WTC11 (cell line): ENCODE measurements around the gene CDC42EP4. TPM values are rescaled to one million over a fixed set of nuclear protein-coding genes. Genes with fewer than 3 reads are reported as not detected.

Experiments
- ATAC-seq: fragments of 200-7000 bp; cut with Tn5 transposase; 2 replicates; pipeline ENCODE4 v1.10.0; 2021; ENCODE audit warnings: mild to moderate bottlenecking, moderate library complexity
- CTCF ChIA-PET: fragments of 300-600 bp; sonication (Branson Sonifier 250); formaldehyde crosslinking; loops from one replicate; lab custom pipeline; 2021; ENCODE audit warnings: antibody characterized with exemption; lab: Charles Lee
- POLR2A ChIA-PET: fragments of 350-600 bp; sonication (Branson Sonifier 250); formaldehyde crosslinking; loops from one replicate; lab custom pipeline; 2021; ENCODE audit warnings: antibody characterized with exemption; lab: Charles Lee
- DNase-seq: peaks from one replicate; pipeline ENCODE4 v3.0.0; 2021; ENCODE audit warnings: low spot score
- H3K27ac Mint-ChIP-seq: 2 replicates; pipeline ENCODE4 v1.8.0; 2021; ENCODE audit warnings: mixed read lengths
- H3K27me3 Mint-ChIP-seq: 2 replicates; pipeline ENCODE4 v1.8.0; 2021; ENCODE audit warnings: low read depth, mild to moderate bottlenecking, moderate library complexity, mixed read lengths
- H3K36me3 Mint-ChIP-seq: 2 replicates; pipeline ENCODE4 v1.8.0; 2021; ENCODE audit warnings: mixed read lengths
- H3K4me1 Mint-ChIP-seq: 2 replicates; pipeline ENCODE4 v1.8.0; 2022; ENCODE audit warnings: mixed read lengths
- H3K4me3 Mint-ChIP-seq: 2 replicates; pipeline ENCODE4 v1.8.0; 2021; ENCODE audit warnings: mild to moderate bottlenecking, moderate library complexity, mixed read lengths
- H3K9me3 Mint-ChIP-seq: 2 replicates; pipeline ENCODE4 v1.8.0; 2021; ENCODE audit warnings: mixed read lengths
- ATF3 ChIP-seq: sonication (generic); formaldehyde crosslinking; conservative IDR thresholded peaks from 2 replicates; pipeline ENCODE4 v1.8.1; 2022; ENCODE audit warnings: mild to moderate bottlenecking, missing genetic modification reagents
- CDX4 ChIP-seq: fragments of 250-450 bp; sonication (Bioruptor Pico); IDR thresholded peaks from 2 replicates; pipeline ENCODE4 v1.9.0; 2021; ENCODE audit warnings: moderate library complexity, mild to moderate bottlenecking, inconsistent platforms, borderline replicate concordance
- E2F1 ChIP-seq: sonication (generic); formaldehyde crosslinking; IDR thresholded peaks from 2 replicates; pipeline ENCODE4 v1.8.0; 2022; ENCODE audit warnings: mild to moderate bottlenecking, missing genetic modification reagents
- EMX1 ChIP-seq: fragments of 250-450 bp; sonication (Bioruptor Pico); IDR thresholded peaks from 2 replicates; pipeline ENCODE4 v1.8.0; 2021; ENCODE audit warnings: mild to moderate bottlenecking
- ESRRA ChIP-seq: sonication (generic); formaldehyde crosslinking; IDR thresholded peaks from 2 replicates; pipeline ENCODE4 v1.8.1; 2022; ENCODE audit warnings: mild to moderate bottlenecking, missing genetic modification reagents, borderline replicate concordance
- ETV6 ChIP-seq: sonication (generic); formaldehyde crosslinking; IDR thresholded peaks from 2 replicates; pipeline ENCODE4 v1.8.1; 2022; ENCODE audit warnings: mild to moderate bottlenecking, missing genetic modification reagents
- FOXP1 ChIP-seq: sonication (generic); formaldehyde crosslinking; IDR thresholded peaks from 2 replicates; pipeline ENCODE4 v1.8.0; 2022; ENCODE audit warnings: missing genetic modification reagents, mild to moderate bottlenecking, moderate library complexity, borderline replicate concordance
- GABPB1 ChIP-seq: sonication (generic); formaldehyde crosslinking; IDR thresholded peaks from 2 replicates; pipeline ENCODE4 v1.8.1; 2023; ENCODE audit warnings: mild to moderate bottlenecking, missing genetic modification reagents
- GTF2I ChIP-seq: fragments of 250-450 bp; sonication (Bioruptor Pico); conservative IDR thresholded peaks from 2 replicates; pipeline ENCODE4 v1.4.0; 2021; ENCODE audit warnings: mild to moderate bottlenecking
- HMGA2 ChIP-seq: fragments of 250-450 bp; sonication (Bioruptor Pico); IDR thresholded peaks from 2 replicates; pipeline ENCODE4 v1.4.0; 2021; ENCODE audit warnings: mild to moderate bottlenecking, moderate library complexity
- IRF2 ChIP-seq: sonication (generic); formaldehyde crosslinking; IDR thresholded peaks from 2 replicates; pipeline ENCODE4 v1.8.0; 2022; ENCODE audit warnings: low read depth, missing genetic modification reagents, borderline replicate concordance
- JAZF1 ChIP-seq: fragments of 250-450 bp; sonication (Bioruptor Pico); IDR thresholded peaks from 2 replicates; pipeline ENCODE4 v1.9.0; 2021; ENCODE audit warnings: moderate library complexity, mild to moderate bottlenecking, inconsistent platforms
- KAT7 ChIP-seq: sonication (generic); formaldehyde crosslinking; IDR thresholded peaks from 2 replicates; pipeline ENCODE4 v1.8.1; 2023; ENCODE audit warnings: missing genetic modification reagents, mild to moderate bottlenecking, borderline replicate concordance
- MAX ChIP-seq: sonication (generic); formaldehyde crosslinking; IDR thresholded peaks from 2 replicates; pipeline ENCODE4 v1.8.0; 2022; ENCODE audit warnings: mild to moderate bottlenecking, missing genetic modification reagents
- NFYB ChIP-seq: sonication (generic); formaldehyde crosslinking; conservative IDR thresholded peaks from 2 replicates; pipeline ENCODE4 v1.8.0; 2022; ENCODE audit warnings: low read depth, missing genetic modification reagents
- NR1H2 ChIP-seq: sonication (generic); formaldehyde crosslinking; IDR thresholded peaks from 2 replicates; pipeline ENCODE4 v1.9.0; 2021; ENCODE audit warnings: mild to moderate bottlenecking, moderate library complexity, missing genetic modification reagents
- NR2C2 ChIP-seq: sonication (generic); formaldehyde crosslinking; IDR thresholded peaks from 2 replicates; pipeline ENCODE4 v1.8.0; 2022; ENCODE audit warnings: mild to moderate bottlenecking, missing genetic modification reagents
- TEAD4 ChIP-seq: sonication (generic); formaldehyde crosslinking; IDR thresholded peaks from 2 replicates; pipeline ENCODE4 v1.8.0; 2022; ENCODE audit warnings: mild to moderate bottlenecking, missing genetic modification reagents
- ZNF219 ChIP-seq: sonication (generic); formaldehyde crosslinking; IDR thresholded peaks from 2 replicates; pipeline ENCODE4 v1.8.0; 2023; ENCODE audit warnings: missing genetic modification reagents, mild to moderate bottlenecking, borderline replicate concordance
- ZNF281 ChIP-seq: sonication (generic); formaldehyde crosslinking; IDR thresholded peaks from 2 replicates; pipeline ENCODE4 v1.8.0; 2023; ENCODE audit warnings: mild to moderate bottlenecking, missing genetic modification reagents
- ZNF671 ChIP-seq: fragments of 250-450 bp; sonication (Bioruptor Pico); IDR thresholded peaks from 2 replicates; pipeline ENCODE4 v1.8.0; 2021; ENCODE audit warnings: mild to moderate bottlenecking
- total RNA-seq: library from RNA; stranded (reverse); gene quantifications from 3 replicates; pipeline ENCODE4 v1.2.3, GENCODE V29; 2021

CDC42EP4 gene
- total RNA-seq, 1 experiment from 2014 or later, result 18.8 TPM

- ChIA-PET CTCF (no interaction called here), POLR2A (no interaction called here)
- Mint-ChIP-seq H3K4me1 (peaks cover 5% of the 10 kb centered on the region; the same call in 1 of the 2 replicates), H3K27ac (no peak overlapping the region), H3K27me3 (no peaks in the 10 kb centered on the region), H3K9me3 (0 out of 2 replicates have a peak, but pooled peaks cover 5% of the 10 kb centered on the region), H3K36me3 (no peaks in the 10 kb centered on the region), H3K4me3 (no peak overlapping the region)
- ATAC-seq (no peak), DNase-seq (no peak)
- TF ChIP-seq ESRRA (CRISPR knock-in tag) (no peak), IRF2 (CRISPR knock-in tag) (no peak), GABPB1 (CRISPR knock-in tag) (peak; percentile 39; the same call in 1 of the 2 replicates), ATF3 (no peak), ZNF671 (no peak)
Observed at GRCh38 chr17:73272906-73273218, 38.9 kb downstream of the CDC42EP4 start.

GRCh38 chr17:73271072-73271471 lies 40.7 kb downstream of the CDC42EP4 start:
- no peak for ATAC-seq
- H3K4me1 Mint-ChIP-seq, result peaks cover 5% of the 10 kb centered on the region; the same call in 1 of the 2 replicates
- DNase-seq, result no peak
- H3K36me3 Mint-ChIP-seq, result no peaks in the 10 kb centered on the region
- H3K4me3 Mint-ChIP-seq, result no peak overlapping the region
- H3K27ac Mint-ChIP-seq, result 0 out of 2 replicates have a peak overlapping the region, but pooled peaks have one; percentile 32
- ChIA-PET POLR2A (no interaction called here), CTCF (interaction anchor here (0.7 to 1.0 kb wide), 3 partner anchors 20 to 303 kb away, joined by 3 to 4 read pairs (median 3); no protein-coding TSS in a partner anchor)
- no peaks in the 10 kb centered on the region for H3K27me3 Mint-ChIP-seq
- TF ChIP-seq JAZF1 (CRISPR knock-in tag) (no peak), GTF2I (CRISPR knock-in tag) (no peak)
- H3K9me3 Mint-ChIP-seq, result 0 out of 2 replicates have a peak, but pooled peaks cover 5% of the 10 kb centered on the region

- Mint-ChIP-seq H3K4me3 (no peak overlapping the region), H3K4me1 (peaks cover 5% of the 10 kb centered on the region; the same call in 1 of the 2 replicates), H3K9me3 (0 out of 2 replicates have a peak, but pooled peaks cover 5% of the 10 kb centered on the region), H3K27ac (no peak overlapping the region), H3K27me3 (no peaks in the 10 kb centered on the region; the same call in 1 of the 2 replicates), H3K36me3 (no peaks in the 10 kb centered on the region)
- TF ChIP-seq CDX4 (CRISPR knock-in tag) (no peak), NR2C2 (no peak)
- POLR2A ChIA-PET, result no interaction called here
- no peak for DNase-seq
- no peak for ATAC-seq
- CTCF ChIA-PET, result no interaction called here
Observed at GRCh38 chr17:73269791-73270190, 42.0 kb downstream of the CDC42EP4 start.

GRCh38 chr17:73269329-73269615 lies 42.5 kb downstream of the CDC42EP4 start:
- DNase-seq, result no peak
- Mint-ChIP-seq H3K9me3 (0 out of 2 replicates have a peak, but pooled peaks cover 5% of the 10 kb centered on the region), H3K27me3 (no peaks in the 10 kb centered on the region; the same call in 1 of the 2 replicates), H3K4me1 (peaks cover 3% of the 10 kb centered on the region; the same call in 1 of the 2 replicates), H3K36me3 (no peaks in the 10 kb centered on the region), H3K4me3 (no peak overlapping the region), H3K27ac (no peak overlapping the region)
- ChIA-PET POLR2A (no interaction called here), CTCF (no interaction called here)
- TF ChIP-seq NFYB (CRISPR knock-in tag) (no peak), CDX4 (CRISPR knock-in tag) (no peak)
- no peak for ATAC-seq

- ChIA-PET CTCF (interaction anchor here (0.7 to 1.7 kb wide), 4 partner anchors 10 to 101 kb away, joined by 3 to 8 read pairs (median 4); no protein-coding TSS in a partner anchor), POLR2A (no interaction called here)
- 0 out of 2 replicates have a peak, but pooled peaks cover 5% of the 10 kb centered on the region for H3K9me3 Mint-ChIP-seq
- DNase-seq, result no peak
- H3K4me1 Mint-ChIP-seq, result no peaks in the 10 kb centered on the region
- H3K27me3 Mint-ChIP-seq, result no peaks in the 10 kb centered on the region; the same call in 1 of the 2 replicates
- no peak overlapping the region for H3K4me3 Mint-ChIP-seq
- no peak for ATAC-seq
- no peaks in the 10 kb centered on the region for H3K36me3 Mint-ChIP-seq
- no peak overlapping the region for H3K27ac Mint-ChIP-seq
- TF ChIP-seq E2F1, result no peak
- no peak for TF ChIP-seq FOXP1 (CRISPR knock-in tag)
- no peak for TF ChIP-seq ZNF281 (CRISPR knock-in tag)
- no peak for TF ChIP-seq KAT7 (CRISPR knock-in tag)
- TF ChIP-seq MAX (CRISPR knock-in tag), result no peak
- no peak for TF ChIP-seq NR1H2 (CRISPR knock-in tag)
- TF ChIP-seq EMX1 (CRISPR knock-in tag), result no peak
- no peak for TF ChIP-seq HMGA2 (CRISPR knock-in tag)
- TF ChIP-seq ZNF219, result no peak
- TF ChIP-seq ETV6 (CRISPR knock-in tag), result no peak
- TF ChIP-seq TEAD4, result no peak
Observed at GRCh38 chr17:73268582-73269328, 43.0 kb downstream of the CDC42EP4 start.
